ENCODE data around the gene TSC22D1. TPM values are rescaled to one million over a fixed set of nuclear protein-coding genes. Genes with fewer than 3 reads are reported as not detected.

Gene TSC22D1
- polyA plus RNA-seq, 1 donor from 2014 or later: 4.0 TPM

- Mint-ChIP-seq H3K4me3 (no peak overlapping the region), H3K4me1 (peaks cover 0 to 7% (median 3%) of the 10 kb centered on the region in 3 donors), H3K27me3 (peaks cover 20% of the 10 kb centered on the region), H3K27ac (no peak overlapping the region), H3K9me3 (no peaks in the 10 kb centered on the region), H3K36me3 (peaks cover 2% of the 10 kb centered on the region)
Measured at GRCh38 chr13:44425815-44426078, 150.4 kb downstream of the TSC22D1 start.

DNA sequence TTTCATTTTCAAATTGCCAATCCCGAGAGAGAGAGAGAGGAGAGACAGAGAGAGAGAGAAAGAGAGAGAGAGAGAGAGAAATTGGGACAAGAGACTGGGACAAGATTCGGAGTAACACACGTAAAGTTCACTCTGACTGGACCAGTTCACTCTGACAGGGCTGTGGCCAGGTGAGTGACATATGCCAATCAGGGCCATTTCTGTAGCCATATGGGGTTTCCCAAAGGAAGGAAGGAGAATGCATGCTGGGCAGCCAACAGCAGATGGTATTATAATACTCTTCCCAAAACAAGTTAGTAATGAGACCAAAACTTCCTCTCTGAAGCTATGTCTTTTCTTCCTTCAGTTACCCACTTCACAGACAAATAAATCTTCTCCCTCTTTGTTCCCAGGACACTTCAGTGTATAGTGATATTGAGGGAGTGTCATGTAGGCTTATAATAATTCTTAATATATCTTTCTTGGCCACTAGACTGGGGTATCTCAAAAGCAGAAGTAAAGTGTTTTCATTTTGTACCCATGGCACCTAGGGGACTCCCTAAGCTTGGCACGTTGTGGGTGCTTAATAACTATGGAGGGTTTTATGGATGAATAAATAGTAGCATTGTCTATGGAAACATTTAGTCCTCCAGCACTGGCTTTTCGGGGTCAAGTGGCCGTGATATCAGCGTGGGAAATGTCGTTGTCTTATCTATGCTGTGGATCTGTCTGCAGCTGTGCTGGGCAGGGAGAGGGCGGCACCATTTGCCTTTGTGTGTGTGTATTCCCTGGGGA, 150.9 kb downstream of the TSC22D1 start:
- Mint-ChIP-seq H3K27me3 (peaks cover 20% of the 10 kb centered on the region), H3K9me3 (no peaks in the 10 kb centered on the region), H3K27ac (no peak overlapping the region), H3K4me3 (no peak overlapping the region), H3K4me1 (peaks cover 0 to 7% (median 3%) of the 10 kb centered on the region in 3 donors), H3K36me3 (peaks cover 2% of the 10 kb centered on the region)

DNA sequence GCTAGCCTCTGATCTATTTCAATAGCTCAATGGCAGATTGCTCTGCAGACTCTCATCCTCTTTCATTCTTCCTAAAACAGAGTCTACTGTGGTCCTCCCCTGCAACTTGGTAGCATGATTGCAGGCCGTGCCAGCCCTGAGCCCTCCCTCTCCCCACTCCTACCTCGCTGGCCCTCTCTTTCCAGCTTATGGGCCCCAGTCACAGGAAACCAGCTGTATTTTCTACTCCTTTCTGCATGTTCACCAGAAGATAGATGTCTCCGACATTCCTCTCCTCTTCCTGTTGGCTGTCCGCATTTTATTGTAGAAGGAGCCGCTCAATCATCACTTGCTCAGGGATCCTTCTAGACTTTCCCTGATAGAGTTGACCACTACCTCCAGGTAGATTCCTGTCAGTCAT, 152.3 kb downstream of the TSC22D1 start:
- Mint-ChIP-seq H3K4me1 (peaks cover 0 to 7% (median 3%) of the 10 kb centered on the region in 3 donors), H3K36me3 (peaks cover 2% of the 10 kb centered on the region), H3K9me3 (no peaks in the 10 kb centered on the region), H3K27me3 (peaks cover 20% of the 10 kb centered on the region), H3K4me3 (no peak overlapping the region), H3K27ac (no peak overlapping the region)

GRCh38 chr13:44422755-44423643, 153.1 kb downstream of the TSC22D1 start:
- Mint-ChIP-seq H3K36me3 (peaks cover 2% of the 10 kb centered on the region), H3K4me1 (peaks cover 3 to 10% (median 3%) of the 10 kb centered on the region in 3 donors), H3K27ac (no peak overlapping the region)

GRCh38 chr13:44421853-44422525, 154.1 kb downstream of the TSC22D1 start:
- peaks cover 22% of the 10 kb centered on the region for H3K27me3 Mint-ChIP-seq
- H3K9me3 Mint-ChIP-seq: no peaks in the 10 kb centered on the region
- peaks cover 2% of the 10 kb centered on the region for H3K36me3 Mint-ChIP-seq
- no peak overlapping the region for H3K27ac Mint-ChIP-seq
- H3K4me1 Mint-ChIP-seq: peaks cover 3 to 10% (median 4%) of the 10 kb centered on the region in 3 donors
- no peak overlapping the region for H3K4me3 Mint-ChIP-seq

More at GRCh38 chr13:44422755-44423643, 153.1 kb downstream of the TSC22D1 start:
- Mint-ChIP-seq H3K4me3 (no peak overlapping the region), H3K9me3 (no peaks in the 10 kb centered on the region), H3K27me3 (peaks cover 22% of the 10 kb centered on the region)

DNA sequence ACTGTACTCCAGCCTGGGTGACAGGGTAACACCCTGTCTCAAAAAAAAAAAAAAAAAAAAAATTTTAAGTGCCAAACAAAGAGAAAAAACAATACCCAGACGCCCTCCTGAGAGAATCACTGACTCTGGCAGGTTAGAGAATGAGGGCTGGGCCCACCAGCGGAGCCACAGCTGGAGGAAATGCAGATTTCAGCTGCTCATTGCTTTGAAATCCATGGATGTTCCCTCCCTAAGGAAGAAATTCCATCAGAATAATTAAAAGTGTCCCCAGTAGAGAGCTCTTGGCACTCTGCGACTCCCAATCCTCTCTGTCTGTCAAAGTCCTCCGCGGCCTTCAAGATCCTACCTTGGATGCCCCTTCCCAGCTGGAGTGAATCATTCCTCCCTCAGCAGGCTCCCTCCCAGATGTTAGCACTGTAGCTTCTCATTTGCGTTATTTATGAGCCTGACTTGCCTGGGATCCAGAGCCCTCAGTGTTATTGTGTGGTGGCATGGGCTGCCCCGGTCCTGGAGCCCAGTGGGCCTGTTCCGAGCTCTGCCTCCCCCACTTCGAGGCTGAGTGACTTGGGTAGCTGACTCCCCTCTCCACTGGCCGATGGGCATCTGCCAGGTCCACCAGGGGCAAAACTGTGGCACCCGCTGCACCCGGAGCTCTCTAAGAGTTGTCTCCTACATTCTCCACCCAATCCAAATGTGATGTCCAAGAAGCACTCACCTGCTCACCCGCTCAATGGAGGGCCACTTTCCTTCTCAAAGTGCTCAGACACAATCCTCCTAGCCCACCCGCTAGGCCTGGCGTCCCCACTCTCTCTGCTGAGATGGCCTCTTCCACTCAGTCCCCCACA, 155.5 kb downstream of the TSC22D1 start:
- peaks cover 3 to 10% (median 4%) of the 10 kb centered on the region in 3 donors for H3K4me1 Mint-ChIP-seq
- H3K27ac Mint-ChIP-seq: no peak overlapping the region
- H3K9me3 Mint-ChIP-seq: no peaks in the 10 kb centered on the region
- peaks cover 4% of the 10 kb centered on the region for H3K36me3 Mint-ChIP-seq
- peaks cover 23% of the 10 kb centered on the region for H3K27me3 Mint-ChIP-seq
- no peak overlapping the region for H3K4me3 Mint-ChIP-seq

- Mint-ChIP-seq H3K4me3 (no peak overlapping the region), H3K4me1 (peaks cover 2 to 4% (median 4%) of the 10 kb centered on the region in 3 donors), H3K36me3 (peaks cover 3% of the 10 kb centered on the region), H3K27me3 (peaks cover 14% of the 10 kb centered on the region), H3K27ac (no peak overlapping the region), H3K9me3 (no peaks in the 10 kb centered on the region)
Measured at GRCh38 chr13:44417876-44418275, 158.3 kb downstream of the TSC22D1 start.

DNA sequence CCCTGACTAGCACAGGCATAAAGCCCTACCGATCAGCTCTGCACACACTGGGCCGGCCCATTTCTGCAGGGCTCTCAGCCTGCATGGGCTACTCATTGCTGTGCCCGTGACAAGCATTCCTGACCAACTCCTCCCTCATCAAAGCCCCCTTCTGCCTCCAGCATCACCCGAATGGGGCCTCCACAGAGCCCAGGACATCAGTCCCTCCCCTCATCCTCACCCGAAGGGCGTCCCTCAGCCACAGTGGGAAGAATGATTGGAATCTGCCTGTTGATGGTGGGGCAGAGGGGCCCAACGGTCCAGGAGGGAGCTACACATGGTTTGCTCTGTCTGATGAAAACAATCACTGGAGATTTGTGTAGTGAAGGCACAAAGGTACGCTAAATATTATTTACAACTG, 158.7 kb downstream of the TSC22D1 start:
- H3K9me3 Mint-ChIP-seq: no peaks in the 10 kb centered on the region
- no peak overlapping the region for H3K4me3 Mint-ChIP-seq
- peaks cover 12% of the 10 kb centered on the region for H3K27me3 Mint-ChIP-seq
- peaks cover under 1 to 4% (median 4%) of the 10 kb centered on the region in 3 donors for H3K4me1 Mint-ChIP-seq
- no peak overlapping the region for H3K27ac Mint-ChIP-seq
- H3K36me3 Mint-ChIP-seq: peaks cover 2% of the 10 kb centered on the region

- H3K27me3 Mint-ChIP-seq: peaks cover 10% of the 10 kb centered on the region
- no peaks in the 10 kb centered on the region for H3K9me3 Mint-ChIP-seq
- H3K36me3 Mint-ChIP-seq: peaks cover 2% of the 10 kb centered on the region
- H3K4me1 Mint-ChIP-seq: peaks cover 0 to 4% (median 4%) of the 10 kb centered on the region in 3 donors
- no peak overlapping the region for H3K27ac Mint-ChIP-seq
- no peak overlapping the region for H3K4me3 Mint-ChIP-seq
Measured at GRCh38 chr13:44416744-44417143, 159.4 kb downstream of the TSC22D1 start.

DNA sequence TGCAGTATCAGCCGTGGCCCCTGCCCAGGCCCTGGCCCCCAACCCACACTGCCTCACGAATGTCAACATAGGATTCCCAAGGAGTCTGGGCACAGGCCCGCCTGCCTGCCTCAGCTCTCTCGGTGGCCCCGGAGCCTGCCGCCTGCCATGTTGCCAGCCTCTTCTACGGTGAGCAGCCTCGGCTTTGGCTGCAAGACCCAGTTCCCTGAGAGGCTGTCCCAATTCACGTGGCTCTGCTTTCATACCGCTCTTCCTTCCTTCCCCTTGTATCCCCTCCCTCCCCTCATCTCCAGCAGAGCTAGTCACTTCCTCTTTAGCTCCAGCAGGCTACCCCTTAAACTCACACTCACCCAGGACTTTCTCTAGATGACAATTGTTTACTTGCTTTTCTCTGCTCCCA, 159.8 kb downstream of the TSC22D1 start:
- Mint-ChIP-seq H3K27me3 (peaks cover 10% of the 10 kb centered on the region), H3K4me1 (peaks cover 0 to 4% (median 4%) of the 10 kb centered on the region in 3 donors), H3K27ac (peak overlapping the region in 1 of 3 donors; percentile 53), H3K36me3 (peaks cover 2% of the 10 kb centered on the region), H3K4me3 (no peak overlapping the region), H3K9me3 (no peaks in the 10 kb centered on the region)

DNA sequence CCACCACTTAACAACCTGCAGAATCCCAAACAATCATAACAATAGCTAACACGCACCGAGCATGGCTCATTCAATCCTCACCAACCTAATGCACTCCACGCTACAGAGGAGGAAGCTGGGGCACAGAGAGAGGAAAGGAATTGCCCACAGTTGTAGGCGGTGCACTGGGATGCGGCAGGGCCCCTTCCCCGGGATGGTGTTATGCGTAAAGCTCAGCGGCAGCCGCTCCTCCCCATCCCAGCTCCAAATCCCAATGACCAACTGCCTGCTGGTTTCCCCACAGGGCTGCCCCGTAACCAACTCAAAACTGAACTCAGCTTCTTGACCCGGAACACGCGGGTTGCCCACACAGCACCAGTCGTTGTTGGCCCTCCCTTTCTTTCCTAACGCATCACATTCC, 160.3 kb downstream of the TSC22D1 start:
- Mint-ChIP-seq H3K4me3 (peak overlapping the region in 1 of 4 donors; percentile 19), H3K27me3 (peaks cover 7% of the 10 kb centered on the region), H3K9me3 (no peaks in the 10 kb centered on the region)

DNA sequence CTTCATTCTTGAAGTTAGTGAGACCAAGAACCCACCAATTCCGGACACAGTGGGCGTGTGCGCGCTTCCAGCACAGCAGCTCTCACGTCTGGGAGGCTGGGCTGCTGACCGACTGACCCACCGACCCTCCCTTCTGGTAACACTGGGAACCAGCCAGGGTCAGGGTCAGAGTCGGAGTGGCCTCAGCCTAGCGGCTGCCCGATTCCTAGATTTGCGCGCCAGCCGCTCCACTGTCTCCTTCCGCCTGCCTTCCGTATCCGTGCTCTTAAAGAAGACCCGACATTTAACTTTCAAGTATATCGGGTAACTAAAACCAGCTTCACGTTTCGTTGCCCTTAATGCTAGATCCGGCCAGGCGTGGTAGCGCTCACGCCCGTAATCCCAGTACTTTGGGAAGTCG, 161.4 kb downstream of the TSC22D1 start:
- Mint-ChIP-seq H3K27ac (no peak overlapping the region), H3K36me3 (peaks cover 2% of the 10 kb centered on the region), H3K4me3 (peak overlapping the region in 1 of 4 donors; percentile 60), H3K4me1 (peaks cover 0 to 4% (median 4%) of the 10 kb centered on the region in 3 donors), H3K27me3 (peaks cover 7% of the 10 kb centered on the region), H3K9me3 (no peaks in the 10 kb centered on the region)

More for the DNA sequence above, 160.3 kb downstream of the TSC22D1 start:
- H3K27ac Mint-ChIP-seq: no peak overlapping the region
- peaks cover 2% of the 10 kb centered on the region for H3K36me3 Mint-ChIP-seq
- H3K4me1 Mint-ChIP-seq: peaks cover 0 to 4% (median 4%) of the 10 kb centered on the region in 3 donors

DNA sequence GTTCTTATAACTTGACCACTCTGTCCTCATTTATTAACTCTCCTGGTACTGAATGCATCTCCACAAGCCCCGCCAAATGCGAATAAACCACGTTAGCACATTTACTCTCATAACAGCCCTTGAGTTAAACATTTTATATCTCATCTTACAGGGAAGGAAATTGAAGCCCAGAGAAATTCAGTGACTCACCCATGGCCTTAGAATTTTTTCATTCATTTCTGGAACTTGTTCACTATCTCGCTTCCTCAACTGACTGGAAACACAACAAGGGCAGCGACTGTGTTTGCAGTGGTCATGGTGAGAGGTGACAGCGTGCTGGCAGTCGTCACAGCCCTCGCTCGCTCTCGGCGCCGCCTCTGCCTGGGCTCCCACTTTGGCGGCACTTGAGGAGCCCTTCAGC, 163.0 kb downstream of the TSC22D1 start:
- Mint-ChIP-seq H3K4me1 (peaks cover 0 to 2% (median 2%) of the 10 kb centered on the region in 3 donors), H3K36me3 (peaks cover 2% of the 10 kb centered on the region), H3K27ac (no peak overlapping the region), H3K27me3 (peaks cover 6% of the 10 kb centered on the region), H3K9me3 (no peaks in the 10 kb centered on the region), H3K4me3 (no peak overlapping the region)

DNA sequence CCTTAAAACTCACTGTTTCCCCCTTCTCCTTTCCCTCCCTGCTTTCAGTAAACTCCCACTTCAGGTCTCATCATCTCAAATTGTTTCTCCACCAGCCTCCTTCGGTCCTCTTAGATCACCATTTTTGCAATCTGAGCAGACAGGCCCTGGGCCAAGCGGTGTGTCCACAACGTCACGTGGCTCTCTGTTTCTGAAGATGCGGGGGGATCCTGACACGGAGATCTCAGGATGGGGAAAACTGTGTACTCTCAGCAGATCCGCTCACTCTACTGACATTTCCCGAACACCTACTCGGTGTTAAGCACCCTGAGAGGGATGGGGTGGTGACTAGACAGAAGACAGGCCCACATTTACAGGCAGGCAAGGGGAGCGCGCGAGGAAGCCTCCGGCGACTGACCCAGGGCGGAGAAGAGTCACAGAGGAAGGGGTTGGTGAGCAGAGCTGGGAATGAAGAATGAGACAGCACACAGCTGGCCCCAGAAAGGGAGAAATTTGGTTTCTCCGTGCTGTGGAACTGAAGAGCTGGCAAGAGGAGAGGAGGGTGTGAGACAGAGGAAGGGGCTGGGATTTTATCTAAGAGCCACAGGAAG, 163.7 kb downstream of the TSC22D1 start:
- H3K27me3 Mint-ChIP-seq: peaks cover 4% of the 10 kb centered on the region
- peaks cover 2% of the 10 kb centered on the region for H3K36me3 Mint-ChIP-seq
- no peak overlapping the region for H3K27ac Mint-ChIP-seq
- peaks cover 0 to 1% (median 0%) of the 10 kb centered on the region in 3 donors for H3K4me1 Mint-ChIP-seq
- H3K4me3 Mint-ChIP-seq: no peak overlapping the region
- H3K9me3 Mint-ChIP-seq: no peaks in the 10 kb centered on the region

All from IgD-negative memory B cell (primary cell).